Subcutaneous adipose tissue (tissue), 4 donors: ENCODE data around the gene MAB21L1. TPM values are rescaled to one million over a fixed set of nuclear protein-coding genes. Genes with fewer than 3 reads are reported as not detected.

Experiments
- CTCF ChIP-seq: fragments of 450-650 bp; IDR thresholded peaks from one replicate; pipeline ENCODE4 v1.5.1; 2016; ENCODE audit warnings: low read depth, mild to moderate bottlenecking, control low read depth, antibody characterized with exemption, moderate library complexity
- total RNA-seq, 4 donors: library from RNA; depleted of rRNA; stranded (reverse); fragments of >200 nt; gene quantifications; one replicate each; pipeline ENCODE4 v1.1.0, GENCODE V29; 2016

Gene MAB21L1
- total RNA-seq, 4 donors from 2014 or later, result 1.3 to 3.5 (median 2.5) TPM

GRCh38 chr13:35496006-35496405 is 19.5 kb upstream of the MAB21L1 start:
- no peak for TF ChIP-seq CTCF

- no peak for TF ChIP-seq CTCF
These were observed 12.6 kb upstream of the MAB21L1 start for GRCh38 chr13:35489050-35489449.

- no peak for TF ChIP-seq CTCF
These were observed 8.9 kb upstream of the MAB21L1 start for GRCh38 chr13:35485424-35485823.

GRCh38 chr13:35484384-35484783 is 7.9 kb upstream of the MAB21L1 start:
- no peak for TF ChIP-seq CTCF

GRCh38 chr13:35483761-35484160 is 7.3 kb upstream of the MAB21L1 start:
- no peak for TF ChIP-seq CTCF

- no peak for TF ChIP-seq CTCF
These were observed 6.0 kb upstream of the MAB21L1 start for GRCh38 chr13:35482527-35482926.

- TF ChIP-seq CTCF, result no peak
These were observed 5.3 kb upstream of the MAB21L1 start for GRCh38 chr13:35481777-35482176.

GRCh38 chr13:35480346-35480745 is 3.9 kb upstream of the MAB21L1 start:
- TF ChIP-seq CTCF, result no peak
